ENCODE results near the gene SLC45A2. TPM values are rescaled to one million over a fixed set of nuclear protein-coding genes. Genes with fewer than 3 reads are reported as not detected.

SLC45A2 gene
- total and polyA plus RNA-seq, 2 of the 8 experiments (the other 6 are each of a cell fraction or from before 2014, with no cell fraction given): 0.09 TPM; not detected in 1

DNA sequence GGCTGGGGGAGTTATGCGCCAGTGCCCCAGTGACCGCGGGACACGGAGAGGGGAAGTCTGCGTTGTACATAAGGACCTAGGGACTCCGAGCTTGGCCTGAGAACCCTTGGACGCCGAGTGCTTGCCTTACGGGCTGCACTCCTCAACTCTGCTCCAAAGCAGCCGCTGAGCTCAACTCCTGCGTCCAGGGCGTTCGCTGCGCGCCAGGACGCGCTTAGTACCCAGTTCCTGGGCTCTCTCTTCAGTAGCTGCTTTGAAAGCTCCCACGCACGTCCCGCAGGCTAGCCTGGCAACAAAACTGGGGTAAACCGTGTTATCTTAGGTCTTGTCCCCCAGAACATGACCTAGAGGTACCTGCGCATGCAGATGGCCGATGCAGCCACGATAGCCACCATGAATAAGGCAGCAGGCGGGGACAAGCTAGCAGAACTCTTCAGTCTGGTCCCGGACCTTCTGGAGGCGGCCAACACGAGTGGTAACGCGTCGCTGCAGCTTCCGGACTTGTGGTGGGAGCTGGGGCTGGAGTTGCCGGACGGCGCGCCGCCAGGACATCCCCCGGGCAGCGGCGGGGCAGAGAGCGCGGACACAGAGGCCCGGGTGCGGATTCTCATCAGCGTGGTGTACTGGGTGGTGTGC lies 48.0 kb downstream of the SLC45A2 start, which contains the start of gene RXFP3:
RXFP3 (plus strand) TSS at position 6 of the 636 bp plus-strand sequence; CDS start at position 361, 355 bp downstream.
- no peak within 1 kb of the TSS for H3K56ac ChIP-seq (replicated peaks; ENCODE audit: insufficient read length, low read depth, low read length)
- H3K79me2 ChIP-seq (ENCODE audit: control insufficient read depth in 1 of 2, insufficient read depth in 2 of 2, low read length in 2 of 2): no peaks in the 10 kb centered on the region
- H3K9ac ChIP-seq (replicated peaks in 1 of 4; ENCODE audit: extremely low read depth in 1 of 4, low read depth in 3 of 4, low read length in 3 of 4): peak within 1 kb of the TSS in 1 of 4 experiments; percentile 61; a peak in 1 of 7 replicates
- peak within 1 kb of the TSS; percentile 82 to 98 for H3K4me2 ChIP-seq (ENCODE audit: insufficient read depth in 1 of 2, low read depth in 2 of 2, low read length in 2 of 2)
- no peak for TF ChIP-seq SIRT6 (IDR thresholded peaks at IDR 0.05; ENCODE audit: low read length)
- TF ChIP-seq SAP30 (IDR thresholded peaks at IDR 0.05; ENCODE audit: insufficient read depth, insufficient replicate concordance, low read length): peak; percentile 18
- 0 out of 4 replicates have a peak, but pooled peaks of 1 of the 2 experiments have one; percentile 4 for TF ChIP-seq HDAC2 (IDR thresholded peaks at IDR 0.05; ENCODE audit: borderline replicate concordance in 1 of 2, low read depth in 2 of 2, low read length in 2 of 2)
- peak; percentile 83 for TF ChIP-seq KDM4A (IDR thresholded peaks at IDR 0.05; ENCODE audit: low read depth, low read length, severe bottlenecking)
- peak; percentile 57; the same call in 1 of the 2 replicates for TF ChIP-seq SUZ12 (IDR thresholded peaks at IDR 0.05; ENCODE audit: low read length)
- TF ChIP-seq, protein P1, sequence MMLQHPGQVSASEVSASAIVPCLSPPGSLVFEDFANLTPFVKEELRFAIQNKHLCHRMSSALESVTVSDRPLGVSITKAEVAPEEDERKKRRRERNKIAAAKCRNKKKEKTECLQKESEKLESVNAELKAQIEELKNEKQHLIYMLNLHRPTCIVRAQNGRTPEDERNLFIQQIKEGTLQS (IDR thresholded peaks at IDR 0.05; ENCODE audit: insufficient read depth, low read depth, low read length): no peak
- H3K23ac ChIP-seq (ENCODE audit: insufficient read length): no peak within 1 kb of the TSS
- H2AFZ ChIP-seq (ENCODE audit: low read length): peak within 1 kb of the TSS; percentile 94
- no peak within 1 kb of the TSS for H4K5ac ChIP-seq (ENCODE audit: insufficient read length, low read depth, low read length)
- H3K36me3 ChIP-seq (ENCODE audit: control insufficient read depth in 2 of 4, insufficient read depth in 4 of 4, low read length in 3 of 4): no peaks in the 10 kb centered on the region
- peaks cover 0 to 17% (median 13%) of the 10 kb centered on the region in 4 experiments; a peak in 5 of 7 replicates for H3K27me3 ChIP-seq (replicated peaks in 1 of 4; ENCODE audit: control insufficient read depth in 3 of 4, extremely low read depth in 1 of 4, insufficient read depth in 3 of 4, low read length in 3 of 4)
- H4K20me1 ChIP-seq (replicated peaks in 1 of 2; ENCODE audit: control insufficient read depth in 1 of 2, insufficient read depth in 2 of 2, low read length in 2 of 2): no peaks in the 10 kb centered on the region
- H2BK120ac ChIP-seq (replicated peaks; ENCODE audit: low read depth, low read length): no peak within 1 kb of the TSS
- H4K8ac ChIP-seq (ENCODE audit: extremely low read depth, insufficient read depth, low read length): no peak within 1 kb of the TSS
- H2AK5ac ChIP-seq (ENCODE audit: low read depth, low read length): no peak within 1 kb of the TSS
- WGBS, 2 experiments (ENCODE audit: extremely low coverage in 1 of 2, insufficient coverage in 1 of 2, insufficient read length in 1 of 2, insufficient replicate concordance in 2 of 2, low coverage in 1 of 2, low lambda C conversion rate in 2 of 2, missing lambda C conversion rate in 1 of 2): 53% methylated on average over 45 of the region's 45 CpGs; no CpG with 5 or more reads in 1 of the 2 experiments
- POLR2A ChIA-PET (ENCODE audit: partially characterized antibody): no interaction called here
- no peak within 1 kb of the TSS for H3K4ac ChIP-seq (replicated peaks; ENCODE audit: insufficient read length, low read depth, low read length)
- DNase-seq (ENCODE audit: low read depth in 1 of 2, low spot score in 2 of 2): peak in 1 of 2 experiments; percentile 66
- H3K79me1 ChIP-seq (ENCODE audit: low read depth, low read length): no peaks in the 10 kb centered on the region
- CTCF ChIA-PET (ENCODE audit: partially characterized antibody): interaction anchor here (0.6 to 4.6 kb wide), 24 partner anchors 8 to 501 kb away, joined by 3 to 44 read pairs (median 4); partner anchors contain the start of gene ADAMTS12
- no peak within 1 kb of the TSS for H3K14ac ChIP-seq (ENCODE audit: insufficient read length)
- H3K9me3 ChIP-seq (ENCODE audit: insufficient read depth in 2 of 2, low read depth in 1 of 2, low read length in 1 of 2): no peaks in the 10 kb centered on the region
- H3K23me2 ChIP-seq (ENCODE audit: low read depth, low read length): peaks cover 7% of the 10 kb centered on the region
- FAIRE-seq: no peak
- H2BK12ac ChIP-seq (ENCODE audit: low read depth, low read length): peak within 1 kb of the TSS; percentile 83; the same call in 1 of the 2 replicates
- H3K4me1 ChIP-seq (replicated peaks in 1 of 4; ENCODE audit: control insufficient read depth in 3 of 4, insufficient read depth in 4 of 4, low read length in 3 of 4): peaks cover under 1 to 4% (median 2%) of the 10 kb centered on the region in 4 experiments; a peak in 4 of 7 replicates
- peak within 1 kb of the TSS; percentile 45 to 71 (median 66) for H3K4me3 ChIP-seq (ENCODE audit: extremely low read depth in 1 of 4, insufficient read depth in 2 of 4, low read depth in 3 of 4, low read length in 4 of 4)
- no peak within 1 kb of the TSS for H4K91ac ChIP-seq (replicated peaks; ENCODE audit: insufficient read length, low read length)
- 0 out of 2 replicates have a peak within 1 kb of the TSS, but pooled peaks have one; percentile 45 for H2BK5ac ChIP-seq (ENCODE audit: low read depth, low read length)
- H2BK20ac ChIP-seq (ENCODE audit: low read length): no peak within 1 kb of the TSS
- no peak within 1 kb of the TSS; the same call in 1 of the 2 replicates for H2BK15ac ChIP-seq (ENCODE audit: low read length)
- H3K18ac ChIP-seq (ENCODE audit: extremely low read depth, low read length): no peak within 1 kb of the TSS
- H3K27ac ChIP-seq (ENCODE audit: low read depth, low read length): no peak within 1 kb of the TSS
